Measurements from ENCODE around the gene RTN4IP1.

DNA sequence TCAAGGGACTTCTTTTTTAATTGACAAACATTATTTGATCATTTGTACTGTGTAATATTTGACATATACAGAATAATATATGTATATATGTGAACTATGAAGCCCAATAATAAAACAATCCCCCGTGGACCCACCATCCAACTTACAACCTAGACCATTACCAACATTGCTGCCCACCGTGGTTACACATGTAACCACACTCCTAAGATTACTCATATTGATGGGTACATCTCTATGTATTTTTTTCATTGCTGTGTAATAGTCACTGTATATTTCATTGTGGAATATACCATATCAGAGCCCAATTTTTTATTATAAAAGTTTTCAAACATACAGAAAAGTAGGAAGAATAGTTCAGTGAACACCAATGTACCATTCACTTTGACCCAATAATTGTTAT, 94.3 kb downstream of the RTN4IP1 start:
- TF ChIP-seq, protein P1, sequence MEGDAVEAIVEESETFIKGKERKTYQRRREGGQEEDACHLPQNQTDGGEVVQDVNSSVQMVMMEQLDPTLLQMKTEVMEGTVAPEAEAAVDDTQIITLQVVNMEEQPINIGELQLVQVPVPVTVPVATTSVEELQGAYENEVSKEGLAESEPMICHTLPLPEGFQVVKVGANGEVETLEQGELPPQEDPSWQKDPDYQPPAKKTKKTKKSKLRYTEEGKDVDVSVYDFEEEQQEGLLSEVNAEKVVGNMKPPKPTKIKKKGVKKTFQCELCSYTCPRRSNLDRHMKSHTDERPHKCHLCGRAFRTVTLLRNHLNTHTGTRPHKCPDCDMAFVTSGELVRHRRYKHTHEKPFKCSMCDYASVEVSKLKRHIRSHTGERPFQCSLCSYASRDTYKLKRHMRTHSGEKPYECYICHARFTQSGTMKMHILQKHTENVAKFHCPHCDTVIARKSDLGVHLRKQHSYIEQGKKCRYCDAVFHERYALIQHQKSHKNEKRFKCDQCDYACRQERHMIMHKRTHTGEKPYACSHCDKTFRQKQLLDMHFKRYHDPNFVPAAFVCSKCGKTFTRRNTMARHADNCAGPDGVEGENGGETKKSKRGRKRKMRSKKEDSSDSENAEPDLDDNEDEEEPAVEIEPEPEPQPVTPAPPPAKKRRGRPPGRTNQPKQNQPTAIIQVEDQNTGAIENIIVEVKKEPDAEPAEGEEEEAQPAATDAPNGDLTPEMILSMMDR (conservative IDR thresholded peaks at IDR 0.05; ENCODE audit: low read length) = no peak
- TF ChIP-seq EZH2phosphoT487 (IDR thresholded peaks at IDR 0.05; ENCODE audit: borderline replicate concordance) = no peak
